Measurements from ENCODE around the gene PROKR1.

DNA sequence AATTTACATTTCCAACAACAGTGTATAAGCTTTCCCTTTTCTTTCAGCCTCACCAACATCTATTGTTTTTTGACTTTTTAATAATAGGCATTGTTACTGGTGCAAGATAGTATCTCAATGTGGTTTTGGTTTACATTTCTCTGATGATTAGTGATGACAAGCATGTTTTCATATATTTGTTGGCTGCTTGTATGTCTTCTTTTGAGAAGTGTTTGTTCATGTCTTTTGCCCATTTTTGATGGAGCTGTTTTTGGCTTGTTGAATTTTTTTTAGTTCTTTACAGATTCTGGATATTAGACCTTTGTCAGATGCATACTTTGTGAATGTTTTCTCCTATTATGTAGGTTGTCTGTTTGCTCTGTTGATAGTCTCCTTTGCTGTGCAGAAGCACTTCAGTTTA is 32.1 kb downstream of the PROKR1 start:
- TF ChIP-seq, protein P1, sequence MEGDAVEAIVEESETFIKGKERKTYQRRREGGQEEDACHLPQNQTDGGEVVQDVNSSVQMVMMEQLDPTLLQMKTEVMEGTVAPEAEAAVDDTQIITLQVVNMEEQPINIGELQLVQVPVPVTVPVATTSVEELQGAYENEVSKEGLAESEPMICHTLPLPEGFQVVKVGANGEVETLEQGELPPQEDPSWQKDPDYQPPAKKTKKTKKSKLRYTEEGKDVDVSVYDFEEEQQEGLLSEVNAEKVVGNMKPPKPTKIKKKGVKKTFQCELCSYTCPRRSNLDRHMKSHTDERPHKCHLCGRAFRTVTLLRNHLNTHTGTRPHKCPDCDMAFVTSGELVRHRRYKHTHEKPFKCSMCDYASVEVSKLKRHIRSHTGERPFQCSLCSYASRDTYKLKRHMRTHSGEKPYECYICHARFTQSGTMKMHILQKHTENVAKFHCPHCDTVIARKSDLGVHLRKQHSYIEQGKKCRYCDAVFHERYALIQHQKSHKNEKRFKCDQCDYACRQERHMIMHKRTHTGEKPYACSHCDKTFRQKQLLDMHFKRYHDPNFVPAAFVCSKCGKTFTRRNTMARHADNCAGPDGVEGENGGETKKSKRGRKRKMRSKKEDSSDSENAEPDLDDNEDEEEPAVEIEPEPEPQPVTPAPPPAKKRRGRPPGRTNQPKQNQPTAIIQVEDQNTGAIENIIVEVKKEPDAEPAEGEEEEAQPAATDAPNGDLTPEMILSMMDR (IDR thresholded peaks at IDR 0.05; ENCODE audit: insufficient read depth, low read length): no peak
- TF ChIP-seq POLR2AphosphoS5 (IDR thresholded peaks at IDR 0.05; ENCODE audit: low read depth) (no peak), SPI1 (IDR thresholded peaks at IDR 0.05; ENCODE audit: borderline replicate concordance, low read depth) (no peak)
- TF ChIP-seq, protein P2, sequence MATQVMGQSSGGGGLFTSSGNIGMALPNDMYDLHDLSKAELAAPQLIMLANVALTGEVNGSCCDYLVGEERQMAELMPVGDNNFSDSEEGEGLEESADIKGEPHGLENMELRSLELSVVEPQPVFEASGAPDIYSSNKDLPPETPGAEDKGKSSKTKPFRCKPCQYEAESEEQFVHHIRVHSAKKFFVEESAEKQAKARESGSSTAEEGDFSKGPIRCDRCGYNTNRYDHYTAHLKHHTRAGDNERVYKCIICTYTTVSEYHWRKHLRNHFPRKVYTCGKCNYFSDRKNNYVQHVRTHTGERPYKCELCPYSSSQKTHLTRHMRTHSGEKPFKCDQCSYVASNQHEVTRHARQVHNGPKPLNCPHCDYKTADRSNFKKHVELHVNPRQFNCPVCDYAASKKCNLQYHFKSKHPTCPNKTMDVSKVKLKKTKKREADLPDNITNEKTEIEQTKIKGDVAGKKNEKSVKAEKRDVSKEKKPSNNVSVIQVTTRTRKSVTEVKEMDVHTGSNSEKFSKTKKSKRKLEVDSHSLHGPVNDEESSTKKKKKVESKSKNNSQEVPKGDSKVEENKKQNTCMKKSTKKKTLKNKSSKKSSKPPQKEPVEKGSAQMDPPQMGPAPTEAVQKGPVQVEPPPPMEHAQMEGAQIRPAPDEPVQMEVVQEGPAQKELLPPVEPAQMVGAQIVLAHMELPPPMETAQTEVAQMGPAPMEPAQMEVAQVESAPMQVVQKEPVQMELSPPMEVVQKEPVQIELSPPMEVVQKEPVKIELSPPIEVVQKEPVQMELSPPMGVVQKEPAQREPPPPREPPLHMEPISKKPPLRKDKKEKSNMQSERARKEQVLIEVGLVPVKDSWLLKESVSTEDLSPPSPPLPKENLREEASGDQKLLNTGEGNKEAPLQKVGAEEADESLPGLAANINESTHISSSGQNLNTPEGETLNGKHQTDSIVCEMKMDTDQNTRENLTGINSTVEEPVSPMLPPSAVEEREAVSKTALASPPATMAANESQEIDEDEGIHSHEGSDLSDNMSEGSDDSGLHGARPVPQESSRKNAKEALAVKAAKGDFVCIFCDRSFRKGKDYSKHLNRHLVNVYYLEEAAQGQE (IDR thresholded peaks at IDR 0.05; ENCODE audit: insufficient replicate concordance, low read depth): no peak
